Colonic mucosa (tissue), 4 donors: Measurements from ENCODE around the gene DNAJA3. TPM values are rescaled to one million over a fixed set of nuclear protein-coding genes. Genes with fewer than 3 reads are reported as not detected.

ENCODE experiments used
- DNase-seq: peaks from one replicate; pipeline ENCODE4 v3.0.0-alpha.2; 2020
- H3K27ac ChIP-seq: fragments of 200-600 bp; one replicate; pipeline ENCODE4 v1.8.0; 2021
- H3K27me3 ChIP-seq: fragments of 200-600 bp; one replicate; pipeline ENCODE4 v1.8.0; 2021
- H3K36me3 ChIP-seq: fragments of 200-600 bp; one replicate; pipeline ENCODE4 v1.8.0; 2021
- H3K4me1 ChIP-seq: fragments of 200-600 bp; one replicate; pipeline ENCODE4 v1.8.0; 2021; ENCODE audit warnings: mild to moderate bottlenecking
- H3K4me3 ChIP-seq: fragments of 200-600 bp; one replicate; pipeline ENCODE4 v1.8.0; 2021
- H3K9ac ChIP-seq, 2 donors: one replicate each; pipeline ENCODE4 v1.7.0; 2013; ENCODE audit warnings: control low read depth in 2 of 2, low read depth in 2 of 2, low read length in 2 of 2
- H3K9me3 ChIP-seq: fragments of 200-600 bp; one replicate; pipeline ENCODE4 v1.8.0; 2021
- CTCF ChIP-seq: fragments of 200-600 bp; IDR thresholded peaks from one replicate; pipeline ENCODE4 v1.8.0; 2022; ENCODE audit warnings: antibody characterized with exemption, mild to moderate bottlenecking
- intact Hi-C: fragments of 100-400 bp; cut with DNase I; formaldehyde crosslinking; loops from one replicate; pipeline ENCODE4 v1.14.1; 2022
- total RNA-seq, 2 donors: library from RNA; stranded (reverse); fragmentation: NEBNext Ultra II Directional in 1 of 2; extraction: Animal tissue kit (Norgen Biotek cat#: 25700) in 1 of 2; gene quantifications; one replicate each; pipeline ENCODE4 v1.2.1, GENCODE V29; 2021
- donor health status: healthy.
- donor health status: DM: no; HTN: no; CAD: no.
- donor health status: DM: no; HTN: no; CAD: no.

The DNAJA3 gene
- total RNA-seq, 2 donors from 2014 or later: 48.3 to 76.1 TPM

- H3K27me3 ChIP-seq: no peaks in the 10 kb centered on the region
- no peak overlapping the region for H3K9ac ChIP-seq
- no peak overlapping the region for H3K4me3 ChIP-seq
- H3K27ac ChIP-seq: peak overlapping the region; percentile 1
- no peak for TF ChIP-seq CTCF
- H3K36me3 ChIP-seq: no peaks in the 10 kb centered on the region
- intact Hi-C loops: no loop called here
- H3K4me1 ChIP-seq: no peaks in the 10 kb centered on the region
- peak; percentile 40 for DNase-seq
- H3K9me3 ChIP-seq: no peaks in the 10 kb centered on the region
Observed at GRCh38 chr16:4411684-4412083, 14.0 kb upstream of the DNAJA3 start.

GRCh38 chr16:4412159-4412558 is 13.5 kb upstream of the DNAJA3 start:
- TF ChIP-seq CTCF: no peak
- Histone ChIP-seq H3K9me3 (no peaks in the 10 kb centered on the region), H3K36me3 (no peaks in the 10 kb centered on the region), H3K27me3 (no peaks in the 10 kb centered on the region), H3K27ac (peak overlapping the region; percentile 1), H3K4me1 (no peaks in the 10 kb centered on the region), H3K9ac (no peak overlapping the region), H3K4me3 (no peak overlapping the region)
- no peak for DNase-seq
- intact Hi-C loops: no loop called here

GRCh38 chr16:4412854-4413253 is 12.8 kb upstream of the DNAJA3 start:
- H3K9me3 ChIP-seq: no peaks in the 10 kb centered on the region
- H3K27me3 ChIP-seq: no peaks in the 10 kb centered on the region
- intact Hi-C loops: no loop called here
- no peak for DNase-seq
- H3K9ac ChIP-seq: no peak overlapping the region
- no peak overlapping the region for H3K4me3 ChIP-seq
- no peaks in the 10 kb centered on the region for H3K36me3 ChIP-seq
- H3K4me1 ChIP-seq: no peaks in the 10 kb centered on the region
- TF ChIP-seq CTCF: no peak
- H3K27ac ChIP-seq: no peak overlapping the region

GRCh38 chr16:4414187-4414917 is 11.3 kb upstream of the DNAJA3 start:
- no peak overlapping the region for H3K27ac ChIP-seq
- no peak for TF ChIP-seq CTCF
- H3K27me3 ChIP-seq: no peaks in the 10 kb centered on the region
- H3K9ac ChIP-seq: peak overlapping the region in 1 of 2 donors; percentile 92
- no peaks in the 10 kb centered on the region for H3K4me1 ChIP-seq
- no peaks in the 10 kb centered on the region for H3K36me3 ChIP-seq
- H3K4me3 ChIP-seq: no peak overlapping the region
- intact Hi-C loops: no loop called here
- no peak for DNase-seq
- no peaks in the 10 kb centered on the region for H3K9me3 ChIP-seq

- intact Hi-C loops: no loop called here
- Histone ChIP-seq H3K4me3 (peak overlapping the region; percentile 86), H3K27ac (peak overlapping the region; percentile 84), H3K36me3 (no peaks in the 10 kb centered on the region), H3K9ac (peak overlapping the region; percentile 92 to 98), H3K27me3 (no peaks in the 10 kb centered on the region), H3K9me3 (no peaks in the 10 kb centered on the region), H3K4me1 (no peaks in the 10 kb centered on the region)
- DNase-seq: peak; percentile 75
- no peak for TF ChIP-seq CTCF
Observed at GRCh38 chr16:4415538-4416199, 10.0 kb upstream of the DNAJA3 start.
